PFSK-1 (cell line): ENCODE results near the gene SLC66A2.

Source experiments
- FOXP2 ChIP-seq: optimal IDR thresholded peaks from 2 replicates; pipeline ENCODE3; 2011; ENCODE audit warnings: borderline replicate concordance, control low read depth, inconsistent platforms; ENCODE audit not compliant: insufficient read depth; ENCODE audit errors: extremely low read length, extremely low read depth
- POLR2AphosphoS5 ChIP-seq: IDR thresholded peaks from 2 replicates; pipeline ENCODE4 v1.6.1; 2012; ENCODE audit warnings: low read depth, mild to moderate bottlenecking, control low read depth, low read length, moderate library complexity
- SIN3A ChIP-seq: IDR thresholded peaks from 2 replicates; pipeline ENCODE4 v1.6.1; 2012; ENCODE audit warnings: mild to moderate bottlenecking, low read length, moderate library complexity, borderline replicate concordance; ENCODE audit not compliant: insufficient read depth
- TAF1 ChIP-seq: IDR thresholded peaks from 2 replicates; pipeline ENCODE4 v1.6.1; 2012; ENCODE audit warnings: low read length, control low read depth, borderline replicate concordance; ENCODE audit not compliant: insufficient read depth
- TF ChIP-seq, protein P1 (sequence below), 2 experiments: IDR thresholded peaks; 2 replicates each; pipeline versions ENCODE4 v1.6.1 to v1.8.0; 2011 to 2012; ENCODE audit warnings: low read depth in 2 of 2, low read length in 2 of 2, control low read depth in 1 of 2, inconsistent platforms in 1 of 2, mild to moderate bottlenecking in 1 of 2, moderate library complexity in 1 of 2; ENCODE audit not compliant: insufficient read depth in 1 of 2

Gene SLC66A2

DNA sequence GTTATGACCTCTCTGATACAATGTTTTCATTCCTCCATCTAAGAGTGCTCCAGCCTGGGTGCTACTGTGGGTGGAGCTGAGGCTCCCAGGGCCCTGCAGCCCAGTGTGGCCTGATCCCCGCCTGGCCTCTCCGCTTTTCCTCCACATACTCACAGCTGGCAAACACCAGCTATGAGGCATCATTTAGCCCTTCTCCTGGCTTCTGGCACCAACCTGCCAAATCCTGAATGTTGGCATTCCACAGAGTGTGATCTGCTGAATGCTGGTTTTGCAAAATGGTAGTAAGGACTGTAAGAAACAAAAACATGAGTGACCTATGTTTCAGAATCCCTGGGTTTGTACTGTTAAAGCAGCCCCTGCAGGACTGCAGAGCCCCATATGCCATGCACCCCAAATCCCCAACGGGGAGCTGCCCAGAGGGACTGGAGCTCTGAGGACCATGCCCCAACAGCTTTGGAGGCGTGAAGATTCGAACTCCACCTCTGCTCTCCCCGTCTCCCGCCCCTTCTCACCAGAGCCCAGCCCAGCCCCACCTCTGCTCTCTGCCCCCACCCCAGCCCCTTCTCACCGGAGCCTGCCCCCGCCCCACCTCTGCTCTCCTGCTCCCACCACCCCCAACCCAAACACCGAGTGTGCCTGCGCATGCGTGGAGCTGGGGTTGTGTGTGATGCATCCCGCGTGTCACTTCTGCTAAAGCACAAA is 4.2 kb downstream of the SLC66A2 start:
- no peak for TF ChIP-seq SIN3A
- no peak for TF ChIP-seq TAF1
- TF ChIP-seq POLR2AphosphoS5 = no peak
- TF ChIP-seq FOXP2 = no peak
- TF ChIP-seq, protein P1, sequence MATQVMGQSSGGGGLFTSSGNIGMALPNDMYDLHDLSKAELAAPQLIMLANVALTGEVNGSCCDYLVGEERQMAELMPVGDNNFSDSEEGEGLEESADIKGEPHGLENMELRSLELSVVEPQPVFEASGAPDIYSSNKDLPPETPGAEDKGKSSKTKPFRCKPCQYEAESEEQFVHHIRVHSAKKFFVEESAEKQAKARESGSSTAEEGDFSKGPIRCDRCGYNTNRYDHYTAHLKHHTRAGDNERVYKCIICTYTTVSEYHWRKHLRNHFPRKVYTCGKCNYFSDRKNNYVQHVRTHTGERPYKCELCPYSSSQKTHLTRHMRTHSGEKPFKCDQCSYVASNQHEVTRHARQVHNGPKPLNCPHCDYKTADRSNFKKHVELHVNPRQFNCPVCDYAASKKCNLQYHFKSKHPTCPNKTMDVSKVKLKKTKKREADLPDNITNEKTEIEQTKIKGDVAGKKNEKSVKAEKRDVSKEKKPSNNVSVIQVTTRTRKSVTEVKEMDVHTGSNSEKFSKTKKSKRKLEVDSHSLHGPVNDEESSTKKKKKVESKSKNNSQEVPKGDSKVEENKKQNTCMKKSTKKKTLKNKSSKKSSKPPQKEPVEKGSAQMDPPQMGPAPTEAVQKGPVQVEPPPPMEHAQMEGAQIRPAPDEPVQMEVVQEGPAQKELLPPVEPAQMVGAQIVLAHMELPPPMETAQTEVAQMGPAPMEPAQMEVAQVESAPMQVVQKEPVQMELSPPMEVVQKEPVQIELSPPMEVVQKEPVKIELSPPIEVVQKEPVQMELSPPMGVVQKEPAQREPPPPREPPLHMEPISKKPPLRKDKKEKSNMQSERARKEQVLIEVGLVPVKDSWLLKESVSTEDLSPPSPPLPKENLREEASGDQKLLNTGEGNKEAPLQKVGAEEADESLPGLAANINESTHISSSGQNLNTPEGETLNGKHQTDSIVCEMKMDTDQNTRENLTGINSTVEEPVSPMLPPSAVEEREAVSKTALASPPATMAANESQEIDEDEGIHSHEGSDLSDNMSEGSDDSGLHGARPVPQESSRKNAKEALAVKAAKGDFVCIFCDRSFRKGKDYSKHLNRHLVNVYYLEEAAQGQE (IDR thresholded peaks at IDR 0.05; ENCODE audit: insufficient read depth in 1 of 2, low read depth in 2 of 2, low read length in 2 of 2) = no peak

DNA sequence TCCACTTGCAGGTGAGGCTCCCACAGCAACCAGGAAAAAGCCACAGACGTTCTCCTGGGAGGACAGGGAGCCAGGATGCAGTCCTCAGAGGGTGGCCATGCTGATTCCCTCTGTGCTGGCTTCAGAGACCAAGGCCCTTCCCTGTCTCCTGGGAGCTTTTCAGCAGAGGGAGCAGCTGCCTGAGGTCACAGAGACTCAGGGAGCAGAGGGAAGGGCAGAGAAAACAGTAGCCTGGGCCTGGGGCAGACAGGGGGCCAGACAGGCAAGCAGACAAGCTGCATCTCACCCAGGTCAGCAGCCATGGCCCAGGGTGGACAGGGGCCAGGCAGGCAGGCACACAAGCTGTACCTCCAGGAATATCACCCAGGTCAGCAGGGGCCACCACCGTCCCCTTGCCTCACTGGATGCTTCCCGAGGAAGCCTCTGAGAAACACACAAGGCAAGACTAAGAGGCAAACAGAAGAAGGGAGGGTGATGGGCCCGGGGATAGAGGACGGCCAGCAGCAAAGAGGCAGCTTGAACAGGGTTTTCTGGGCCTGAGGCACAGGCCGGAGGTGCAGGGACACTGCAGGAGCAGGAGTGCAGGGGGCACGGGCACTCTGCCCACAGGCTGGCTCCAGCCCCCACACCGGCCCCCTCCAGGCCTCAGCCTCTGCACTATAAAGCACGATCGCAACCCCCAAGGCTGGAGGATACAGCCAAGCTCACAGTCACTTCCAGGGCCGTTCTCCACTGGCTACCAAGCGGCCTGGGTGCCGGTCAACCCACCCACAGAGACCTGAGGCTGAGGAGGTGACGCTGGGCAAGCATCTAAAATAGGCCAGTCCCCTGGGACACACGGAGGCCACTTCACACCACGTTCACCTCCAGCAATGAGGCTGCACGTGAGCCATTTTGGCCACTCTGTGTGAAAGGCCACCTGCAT is 6.1 kb downstream of the SLC66A2 start:
- no peak for TF ChIP-seq FOXP2
- TF ChIP-seq TAF1 = no peak
- TF ChIP-seq SIN3A = no peak
- TF ChIP-seq, protein P1 (IDR thresholded peaks at IDR 0.05; ENCODE audit: insufficient read depth in 1 of 2, low read depth in 2 of 2, low read length in 2 of 2) = no peak
- no peak for TF ChIP-seq POLR2AphosphoS5

DNA sequence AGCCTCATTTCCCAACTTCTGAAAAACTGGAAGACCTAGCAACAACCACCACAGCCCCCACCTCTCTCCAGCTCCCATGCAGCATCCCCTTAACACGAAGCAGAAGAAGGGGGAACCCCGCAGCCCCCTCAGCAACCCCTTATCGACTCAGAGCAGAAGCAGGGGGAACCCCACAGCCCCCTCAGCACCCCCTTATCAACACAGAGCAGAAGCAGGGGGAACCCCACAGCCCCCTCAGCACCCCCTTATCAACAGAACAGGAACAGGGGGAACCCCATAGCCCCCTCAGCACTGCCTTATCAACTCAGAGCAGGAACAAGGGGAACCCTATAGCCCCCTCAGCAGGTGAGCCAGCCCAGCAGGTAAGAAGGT is 6.7 kb downstream of the SLC66A2 start:
- TF ChIP-seq TAF1 = no peak
- TF ChIP-seq FOXP2 = no peak
- TF ChIP-seq POLR2AphosphoS5 = no peak
- TF ChIP-seq, protein P1 (IDR thresholded peaks at IDR 0.05; ENCODE audit: insufficient read depth in 1 of 2, low read depth in 2 of 2, low read length in 2 of 2) = no peak
- TF ChIP-seq SIN3A = no peak

DNA sequence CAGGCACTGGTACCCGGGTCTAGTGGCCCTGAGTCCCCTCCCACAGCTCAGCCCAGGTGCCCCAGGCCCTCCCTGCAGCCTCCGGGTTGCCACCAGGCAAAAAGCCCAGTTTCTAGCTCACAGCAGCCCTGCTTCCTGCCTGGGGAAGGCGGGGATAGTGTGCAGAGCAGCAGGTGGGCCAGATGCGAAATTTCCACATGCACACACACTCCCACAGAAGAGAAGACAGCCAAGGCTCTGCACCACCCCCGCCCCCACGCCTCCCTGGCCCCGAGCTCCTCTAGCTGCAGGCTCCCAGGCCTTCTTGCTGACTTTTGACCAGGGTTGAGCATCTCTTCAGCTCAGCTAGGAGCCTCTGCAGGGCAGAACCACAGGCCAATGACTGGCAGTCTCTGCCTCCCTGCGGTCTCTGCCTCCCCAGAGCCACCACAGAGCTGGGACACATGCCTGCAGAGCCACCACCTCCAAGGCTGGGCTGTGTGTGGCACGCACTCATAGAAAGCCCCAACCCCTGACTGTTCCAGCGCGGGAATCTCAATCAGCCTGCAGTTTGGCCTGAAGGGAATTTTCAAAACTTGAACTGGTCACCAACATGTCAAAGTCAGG is 7.2 kb downstream of the SLC66A2 start:
- TF ChIP-seq FOXP2 = no peak
- no peak for TF ChIP-seq TAF1

DNA sequence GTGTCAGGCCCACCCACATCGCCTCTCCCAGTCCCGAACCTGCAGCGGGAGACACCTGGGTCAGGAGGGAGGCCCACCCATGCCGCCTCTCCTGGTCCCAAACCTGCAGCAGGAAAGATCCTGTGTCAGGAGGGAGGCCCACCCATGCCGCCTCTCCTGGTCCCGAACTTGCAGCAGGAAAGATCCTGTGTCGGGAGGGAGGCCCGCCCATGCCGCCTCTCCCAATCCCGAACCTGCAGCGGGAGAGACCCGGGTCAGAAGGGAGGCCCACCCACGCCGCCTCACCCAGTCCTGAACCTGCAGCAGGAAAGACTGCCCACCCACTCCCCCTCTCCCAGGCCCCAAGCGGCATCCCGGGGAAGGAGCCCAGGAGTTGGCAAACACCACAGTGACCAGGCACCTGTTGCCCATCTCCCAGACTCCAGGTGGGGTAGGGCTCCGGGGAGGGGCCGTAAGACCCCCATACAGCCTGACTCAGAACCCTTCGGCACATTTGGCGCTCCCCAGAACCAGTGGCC is 7.8 kb downstream of the SLC66A2 start:
- TF ChIP-seq SIN3A (no peak), POLR2AphosphoS5 (no peak)
